ENCODE results near the gene SGSM2.

GRCh38 chr17:2421315-2422147, 84.2 kb downstream of the SGSM2 start:
- TF ChIP-seq ZNF70 (CRISPR knock-in tag; IDR thresholded peaks at IDR 0.05) (no peak), RARB (CRISPR knock-in tag; IDR thresholded peaks at IDR 0.05) (no peak), PATZ1 (CRISPR knock-in tag; IDR thresholded peaks at IDR 0.05; ENCODE audit: borderline replicate concordance) (no peak)
